HL-60/S4 treated with phorbol 12-myristate 13-acetate at 8.2 ng/mL for 4 days and 3 days (cell line): ENCODE results near the gene PAM16.

Experiments used
- in situ Hi-C: fragments of 300-500 bp; cut with MboI; formaldehyde crosslinking; loops from 2 replicates; pipeline ENCODE4 v1.15.0; 2022; ENCODE audit warnings: low sequenced_read_pairs

Gene PAM16

DNA sequence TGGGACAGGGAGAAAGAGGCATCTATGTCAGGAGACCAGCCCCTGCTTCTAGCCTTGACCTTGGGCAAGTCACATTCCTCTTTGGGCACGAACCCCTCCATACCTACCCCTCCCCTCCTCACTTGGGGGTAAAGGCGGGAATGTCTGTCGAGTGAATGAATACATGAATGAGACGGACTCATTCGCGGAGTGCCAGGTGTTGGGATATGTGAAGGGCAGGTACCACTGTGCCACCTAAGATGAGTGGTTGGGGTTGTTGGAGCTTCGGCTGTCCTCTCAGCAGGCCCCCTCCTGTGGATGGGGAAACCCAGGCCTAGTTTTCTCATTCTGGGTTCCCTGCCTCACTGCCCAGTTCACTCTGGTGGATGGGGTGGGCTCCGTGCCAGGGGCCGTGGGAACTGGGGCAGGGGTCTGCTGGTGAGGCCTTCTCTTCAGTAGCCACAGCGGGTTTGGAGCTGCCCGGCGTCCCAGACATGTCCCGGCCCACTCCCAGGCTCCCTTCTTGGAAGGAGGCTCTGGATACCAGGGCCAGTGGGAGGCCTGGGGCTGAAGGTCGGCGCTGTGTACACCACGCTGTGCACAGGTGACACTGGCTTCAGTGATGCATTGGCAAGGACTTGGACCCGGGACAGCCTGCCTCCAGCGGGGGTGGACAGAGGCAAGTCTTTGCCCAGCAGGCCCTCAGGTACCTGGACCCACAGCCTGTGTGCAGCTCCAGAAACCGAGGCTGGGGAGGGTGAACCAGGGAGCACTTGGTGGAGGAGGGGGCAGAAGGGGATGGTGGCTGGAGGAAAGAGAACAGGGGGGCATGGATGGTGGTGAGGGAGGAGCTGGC is 29.6 kb downstream of the PAM16 start:
- in situ Hi-C loops: no loop called here

DNA sequence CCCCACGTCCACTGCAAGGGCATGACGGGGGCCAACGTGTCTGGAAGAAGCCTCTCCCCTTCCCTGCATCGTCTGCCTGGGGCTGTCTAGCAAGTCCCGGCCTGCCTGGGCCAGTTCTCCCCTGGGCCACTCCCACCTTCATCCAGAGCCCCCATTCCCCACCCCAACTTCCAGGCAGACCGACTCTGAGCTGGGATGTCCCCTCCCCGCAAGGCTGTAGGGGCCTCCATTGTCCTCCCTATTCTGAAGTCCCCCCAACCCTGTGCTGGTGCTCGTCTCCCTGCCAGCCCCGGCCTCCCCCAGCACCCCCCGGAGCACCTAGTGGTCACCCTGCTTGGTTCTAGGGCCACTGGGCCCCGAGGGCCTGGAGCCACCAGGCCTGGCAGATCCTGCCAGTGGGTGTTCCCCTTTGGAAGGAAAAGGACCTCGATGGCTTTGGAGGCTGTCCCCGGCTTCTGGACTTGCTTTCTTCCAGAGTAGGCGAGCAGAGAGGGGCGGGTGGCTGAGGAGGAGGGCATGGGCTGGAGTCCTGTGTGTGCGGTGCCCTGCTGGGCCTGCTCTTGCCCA is 30.5 kb downstream of the PAM16 start:
- in situ Hi-C loops: no loop called here

- in situ Hi-C loops: no loop called here
Measured at GRCh38 chr16:4319454-4320421, 31.4 kb downstream of the PAM16 start.

DNA sequence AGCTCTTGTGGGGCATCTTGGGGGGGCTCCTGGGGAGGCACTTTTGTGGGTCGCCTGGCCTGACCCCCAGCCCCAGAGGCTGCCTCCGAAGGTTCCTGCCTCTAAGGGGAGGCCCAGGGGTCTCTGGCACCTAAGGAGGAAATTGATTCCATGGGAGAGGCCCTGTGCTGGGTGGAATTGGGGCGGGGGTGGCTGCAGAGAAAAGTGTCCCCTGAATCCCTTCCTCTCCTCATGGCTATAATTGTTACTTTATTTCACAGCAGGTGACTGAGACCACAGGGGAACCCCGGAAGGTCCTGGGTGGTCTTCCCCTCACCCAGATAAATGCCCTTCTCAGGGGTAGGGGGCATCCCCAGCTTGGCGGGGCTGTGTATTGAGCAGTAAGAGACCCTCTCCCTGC is 32.2 kb downstream of the PAM16 start:
- in situ Hi-C loops: no loop called here

DNA sequence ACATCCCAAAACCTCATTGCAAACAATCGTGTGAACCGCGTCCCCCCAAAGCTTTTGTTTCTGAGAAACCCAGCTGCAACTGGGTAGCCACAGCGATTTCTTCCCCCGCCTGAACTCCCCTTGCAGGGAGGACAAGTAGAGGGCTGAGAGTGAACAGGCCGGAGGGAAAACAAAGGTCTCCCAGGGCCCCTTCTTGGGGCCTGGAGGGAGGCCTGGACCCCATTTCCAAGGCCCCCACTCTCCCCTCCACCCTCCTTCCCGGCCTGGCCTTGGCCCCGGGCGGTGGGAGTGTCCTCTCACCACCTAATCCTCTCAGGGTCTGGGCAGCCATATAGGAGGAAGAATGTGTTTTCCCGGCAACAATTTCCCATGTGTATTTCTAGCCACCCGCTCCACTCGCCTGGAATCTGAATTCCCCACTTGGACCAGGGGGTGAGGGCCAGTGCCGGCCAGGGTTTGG is 32.6 kb downstream of the PAM16 start:
- in situ Hi-C loops: no loop called here

- in situ Hi-C loops: no loop called here
Measured at GRCh38 chr16:4317532-4318450, 33.3 kb downstream of the PAM16 start.

GRCh38 chr16:4316864-4317531 is 34.1 kb downstream of the PAM16 start:
- in situ Hi-C loops: no loop called here

DNA sequence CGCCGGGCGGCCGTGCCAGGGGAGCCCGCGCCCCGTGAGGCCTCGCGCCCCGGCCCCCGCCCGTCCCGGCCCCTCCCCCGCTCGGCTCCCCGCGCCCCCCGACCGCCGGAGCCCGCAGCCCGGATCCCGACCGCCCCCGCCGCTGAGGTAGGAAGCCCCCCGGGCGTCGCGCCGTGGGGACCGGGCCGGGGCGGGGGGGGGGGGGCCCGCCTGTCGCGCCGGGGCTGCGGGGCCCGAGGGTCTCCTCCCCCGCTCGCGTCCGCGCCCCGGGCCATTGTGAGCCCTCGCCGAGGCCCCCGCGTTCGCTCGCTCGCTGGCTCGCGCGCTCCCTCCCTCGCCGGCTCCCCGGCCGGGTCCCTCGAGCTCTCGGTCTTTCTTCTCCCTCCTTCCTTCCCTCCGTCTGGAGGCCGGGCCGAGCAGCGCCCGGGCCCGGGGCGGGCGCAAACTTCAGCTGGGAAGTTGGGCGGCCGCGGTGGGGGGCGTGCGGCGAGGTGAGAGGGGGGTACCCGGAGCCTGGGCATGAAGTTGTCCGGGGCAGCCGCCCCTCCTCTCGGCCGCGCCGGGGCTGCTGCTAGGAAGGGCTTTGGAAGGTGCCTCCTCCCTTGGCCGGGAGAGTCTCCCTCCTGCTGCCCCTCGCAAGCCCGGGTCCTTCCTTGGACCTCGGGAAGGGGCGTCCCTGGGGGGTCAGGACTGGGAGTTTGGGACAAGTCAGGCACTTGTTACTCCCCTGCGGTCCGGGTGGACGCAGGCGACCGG is 34.8 kb downstream of the PAM16 start:
- in situ Hi-C loops: no loop called here

- in situ Hi-C loops: no loop called here
Measured at GRCh38 chr16:4315186-4316107, 35.7 kb downstream of the PAM16 start, which contains the start of gene GLIS2. Gene GLIS2, plus strand, starts transcription at chr16:4316067. Its CDS starts 16,214 bp downstream, at chr16:4332281.

DNA sequence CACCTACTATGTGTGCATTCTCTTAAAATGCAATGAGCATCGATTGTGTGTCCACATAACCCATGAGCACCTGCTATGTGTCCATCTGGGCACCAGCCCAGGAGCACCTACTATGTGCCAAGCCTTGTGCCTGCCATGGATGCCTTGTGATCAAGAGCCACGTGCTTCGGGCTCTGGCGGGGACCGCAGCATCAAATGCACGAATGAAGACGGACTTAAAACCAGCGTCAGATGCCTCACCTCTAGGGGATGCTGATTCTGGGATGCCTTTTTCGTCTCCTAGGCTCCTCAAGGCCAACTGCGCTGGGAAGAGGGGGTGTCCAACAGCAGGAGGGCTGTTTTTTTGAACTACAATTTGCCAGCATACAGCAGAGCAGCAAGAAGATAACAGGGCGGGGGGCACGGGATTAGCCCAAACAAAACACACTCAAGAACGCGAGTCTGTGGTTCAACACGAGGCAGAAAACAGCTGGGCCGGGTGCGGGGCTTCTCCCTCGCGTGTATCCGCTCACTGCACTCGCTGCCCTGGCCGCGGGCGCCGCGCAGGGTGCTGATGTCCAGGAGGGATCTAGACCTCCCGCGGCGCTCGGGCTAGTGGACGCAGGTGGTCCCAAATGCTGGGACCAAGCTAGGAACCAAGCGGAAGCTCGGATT is 36.5 kb downstream of the PAM16 start:
- in situ Hi-C loops: no loop called here

GRCh38 chr16:4313563-4314531 is 37.3 kb downstream of the PAM16 start:
- in situ Hi-C loops: no loop called here

DNA sequence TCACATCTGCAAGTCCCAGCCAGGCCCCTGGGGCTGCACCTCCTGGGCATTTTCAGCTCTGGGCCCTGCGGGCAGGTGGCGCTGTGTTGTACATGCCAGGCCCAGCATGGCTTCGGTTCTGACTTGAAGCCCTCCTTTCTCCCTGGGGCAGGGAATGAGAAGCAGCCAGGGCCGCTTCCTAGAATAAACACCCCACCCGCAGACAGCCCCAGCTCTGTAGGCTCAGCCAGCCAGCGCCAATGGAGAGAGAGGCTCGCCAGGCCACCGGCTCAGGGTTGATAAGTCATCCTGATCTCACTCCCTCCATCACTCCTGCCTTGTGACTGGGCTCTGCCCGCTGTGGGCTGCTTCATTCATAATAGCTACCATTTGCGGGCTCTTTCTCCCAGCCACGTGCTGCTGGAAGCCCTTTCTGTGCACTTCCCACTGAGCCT is 41.3 kb downstream of the PAM16 start:
- in situ Hi-C loops: no loop called here

- in situ Hi-C loops: no loop called here
Measured at GRCh38 chr16:4309102-4309832, 41.9 kb downstream of the PAM16 start.

DNA sequence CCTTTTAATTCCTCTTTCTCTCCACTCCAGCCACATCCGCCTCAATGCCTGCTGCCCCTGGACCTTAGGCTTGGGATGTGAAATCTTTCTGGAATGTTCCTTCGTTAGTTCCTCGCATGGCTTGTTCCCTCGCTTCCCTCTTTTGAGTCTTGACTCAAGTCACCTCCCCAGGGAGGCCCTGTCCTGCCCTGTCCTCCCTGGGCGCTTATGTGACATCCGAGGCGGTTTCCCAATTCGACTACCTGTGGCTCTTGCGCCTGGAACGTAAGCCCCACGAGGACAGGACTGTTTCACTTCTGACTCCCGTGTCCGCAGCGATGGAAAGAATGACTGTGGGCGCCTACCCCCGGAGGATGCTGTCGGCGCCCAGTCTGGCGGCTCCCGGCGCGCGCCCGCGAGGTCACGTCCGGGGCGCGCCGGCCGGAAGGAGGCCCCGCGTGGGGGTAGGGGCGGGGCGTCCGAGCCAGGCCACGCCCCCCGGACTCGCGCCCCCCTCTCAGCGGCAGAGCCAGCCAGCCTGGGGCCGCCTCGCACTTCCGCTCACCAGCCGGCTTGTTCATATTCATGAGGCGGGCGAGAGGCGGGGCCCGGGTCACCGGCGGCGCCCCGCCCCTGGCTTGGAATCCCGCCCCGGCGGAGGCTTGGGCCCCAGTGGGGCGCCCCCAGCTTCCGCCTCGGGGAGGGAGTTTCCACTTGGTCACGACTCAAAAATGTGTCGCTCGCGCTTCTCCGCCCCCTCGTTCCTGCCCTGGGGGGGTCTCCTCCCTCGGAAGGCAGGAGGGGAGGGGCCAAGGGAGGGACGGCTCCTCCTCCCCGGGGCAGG is 43.7 kb downstream of the PAM16 start:
- in situ Hi-C loops: no loop called here
